ENCODE data around the gene LMOD3. TPM values are rescaled to one million over a fixed set of nuclear protein-coding genes. Genes with fewer than 3 reads are reported as not detected.

Gene LMOD3
- total and polyA plus RNA-seq, 2 of the 8 experiments (the other 6 are each of a cell fraction or from before 2014, with no cell fraction given) = not detected

DNA sequence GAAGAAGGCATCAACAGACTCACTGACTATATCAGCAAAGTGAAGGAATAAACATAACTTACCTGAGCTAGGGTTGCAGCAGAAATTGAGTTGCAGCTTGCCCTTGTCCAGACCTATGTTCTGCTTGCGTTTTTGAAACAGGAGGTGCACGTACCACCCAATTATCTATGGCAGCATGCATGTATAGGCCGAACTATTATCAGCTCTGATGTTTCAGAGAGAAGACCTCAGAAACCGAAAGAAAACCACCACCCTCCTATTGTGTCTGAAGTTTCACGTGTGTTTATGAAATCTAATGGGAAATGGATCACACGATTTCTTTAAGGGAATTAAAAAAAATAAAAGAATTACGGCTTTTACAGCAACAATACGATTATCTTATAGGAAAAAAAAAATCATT is 17.8 kb downstream of the LMOD3 start:
- Histone ChIP-seq H3K27me3 (replicated peaks in 1 of 4; ENCODE audit: control insufficient read depth in 3 of 4, extremely low read depth in 1 of 4, insufficient read depth in 3 of 4, low read length in 3 of 4) (no peaks in the 10 kb centered on the region), H3K4me2 (ENCODE audit: insufficient read depth in 1 of 2, low read depth in 2 of 2, low read length in 2 of 2) (no peak overlapping the region), H3K56ac (replicated peaks; ENCODE audit: insufficient read length, low read depth, low read length) (no peak overlapping the region), H3K4ac (replicated peaks; ENCODE audit: insufficient read length, low read depth, low read length) (no peak overlapping the region), H2BK5ac (ENCODE audit: low read depth, low read length) (no peak overlapping the region), H4K5ac (ENCODE audit: insufficient read length, low read depth, low read length) (no peak overlapping the region), H4K20me1 (replicated peaks in 1 of 2; ENCODE audit: control insufficient read depth in 1 of 2, insufficient read depth in 2 of 2, low read length in 2 of 2) (no peaks in the 10 kb centered on the region), H3K9ac (replicated peaks in 1 of 4; ENCODE audit: extremely low read depth in 1 of 4, low read depth in 3 of 4, low read length in 3 of 4) (no peak overlapping the region), H3K14ac (ENCODE audit: insufficient read length) (no peak overlapping the region), H3K23ac (ENCODE audit: insufficient read length) (no peak overlapping the region), H3K4me3 (ENCODE audit: extremely low read depth in 1 of 4, insufficient read depth in 2 of 4, low read depth in 3 of 4, low read length in 4 of 4) (no peak overlapping the region), H2BK20ac (ENCODE audit: low read length) (no peak overlapping the region), H2AFZ (ENCODE audit: low read length) (no peak overlapping the region), H3K23me2 (ENCODE audit: low read depth, low read length) (no peaks in the 10 kb centered on the region), H4K91ac (replicated peaks; ENCODE audit: insufficient read length, low read length) (no peak overlapping the region), H4K8ac (ENCODE audit: extremely low read depth, insufficient read depth, low read length) (no peak overlapping the region), H2AK5ac (ENCODE audit: low read depth, low read length) (no peak overlapping the region), H3K9me3 (ENCODE audit: insufficient read depth in 2 of 2, low read depth in 1 of 2, low read length in 1 of 2) (no peaks in the 10 kb centered on the region), H3K36me3 (ENCODE audit: control insufficient read depth in 2 of 4, insufficient read depth in 4 of 4, low read length in 3 of 4) (peaks cover 0 to 16% (median 2%) of the 10 kb centered on the region in 4 experiments; a peak in 2 of 8 replicates), H3K79me1 (ENCODE audit: low read depth, low read length) (no peaks in the 10 kb centered on the region), H3K18ac (ENCODE audit: extremely low read depth, low read length) (no peak overlapping the region), H3K79me2 (ENCODE audit: control insufficient read depth in 1 of 2, insufficient read depth in 2 of 2, low read length in 2 of 2) (no peaks in the 10 kb centered on the region), H2BK15ac (ENCODE audit: low read length) (no peak overlapping the region), H3K4me1 (replicated peaks in 1 of 4; ENCODE audit: control insufficient read depth in 3 of 4, insufficient read depth in 4 of 4, low read length in 3 of 4) (no peaks in the 10 kb centered on the region), H3K27ac (ENCODE audit: low read depth, low read length) (no peak overlapping the region), H2BK120ac (replicated peaks; ENCODE audit: low read depth, low read length) (no peak overlapping the region), H2BK12ac (ENCODE audit: low read depth, low read length) (no peak overlapping the region)
- POLR2A ChIA-PET (ENCODE audit: partially characterized antibody) = no interaction called here
- DNase-seq (ENCODE audit: low read depth in 1 of 2, low spot score in 2 of 2) = no peak
- FAIRE-seq = no peak
- CTCF ChIA-PET (ENCODE audit: partially characterized antibody) = interaction anchor here (1.0 to 1.1 kb wide), 3 partner anchors 15 to 52 kb away, joined by 3 read pairs; partner anchors contain the start of gene TMF1
- 89% methylated on average over 8 of the region's 8 CpGs; no CpG with 5 or more reads in 1 of the 2 experiments for WGBS, 2 experiments (ENCODE audit: extremely low coverage in 1 of 2, insufficient coverage in 1 of 2, insufficient read length in 1 of 2, insufficient replicate concordance in 2 of 2, low coverage in 1 of 2, low lambda C conversion rate in 2 of 2, missing lambda C conversion rate in 1 of 2)
- TF ChIP-seq SRF (IDR thresholded peaks at IDR 0.05; ENCODE audit: low read depth, low read length) = no peak
- no peak for TF ChIP-seq CREB1 (IDR thresholded peaks at IDR 0.05)
- TF ChIP-seq ATF2 (IDR thresholded peaks at IDR 0.05; ENCODE audit: low read length) = no peak
- TF ChIP-seq EP300 (IDR thresholded peaks at IDR 0.05; ENCODE audit: borderline replicate concordance in 1 of 2, low read depth in 2 of 2, low read length in 2 of 2) = no peak
- no peak for TF ChIP-seq BCL11A (IDR thresholded peaks at IDR 0.05; ENCODE audit: low read depth in 2 of 2, low read length in 2 of 2)
- no peak for TF ChIP-seq MAFK (IDR thresholded peaks at IDR 0.05; ENCODE audit: low read depth, low read length)
- no peak for TF ChIP-seq MAX (IDR thresholded peaks at IDR 0.05)
- no peak for TF ChIP-seq JUND (IDR thresholded peaks at IDR 0.05; ENCODE audit: low read length)
- TF ChIP-seq HDAC6 (IDR thresholded peaks at IDR 0.05; ENCODE audit: low read depth, low read length) = no peak
- TF ChIP-seq YY1 (IDR thresholded peaks at IDR 0.05; ENCODE audit: low read depth, low read length) = no peak
- TF ChIP-seq CTBP2 (IDR thresholded peaks at IDR 0.05; ENCODE audit: borderline replicate concordance, insufficient read depth, insufficient read length, low read length) = no peak
- TF ChIP-seq RNF2 (IDR thresholded peaks at IDR 0.05; ENCODE audit: borderline replicate concordance, low read depth, low read length, missing control alignments, poor library complexity, severe bottlenecking) = no peak

Measured in H1 (cell line).